Esophagus squamous epithelium (tissue), 4 donors: ENCODE data around the gene RHBDL2.

Experiments used
- CTCF ChIP-seq, 6 experiments: fragments of 450-650 bp in 4 of 6; fragments of 200-600 bp in 2 of 6; sonication (generic) in 2 of 6; IDR thresholded peaks; one replicate each; pipeline ENCODE4 v1.5.1; 2016 to 2019; ENCODE audit warnings: antibody characterized with exemption in 6 of 6, mild to moderate bottlenecking in 4 of 6, moderate library complexity in 4 of 6
- POLR2A ChIP-seq, 4 donors: fragments of 450-650 bp; IDR thresholded peaks; one replicate each; pipeline ENCODE4 v1.6.1; 2017; ENCODE audit warnings: antibody characterized with exemption in 4 of 4, mild to moderate bottlenecking in 4 of 4, moderate library complexity in 3 of 4

- TF ChIP-seq CTCF (IDR thresholded peaks at IDR 0.05), result peak in 5 of 6 experiments; percentile 12 to 48 (median 27)
- peak in 1 of 4 donors; percentile 69 for TF ChIP-seq POLR2A (IDR thresholded peaks at IDR 0.05)
These were observed 68.3 kb downstream of the RHBDL2 start, which contains the start of gene MYCBP for GRCh38 chr1:38873027-38873969.
